Inferior parietal cortex (tissue), 1 donor: Measurements from ENCODE around the gene AARS2.
A peak's percentile ranks its signal among the peaks of the same experiment; 100 is the strongest.

Source experiments
- DNase-seq: peaks from one replicate; pipeline ENCODE4 v3.0.0-alpha.2; 2016; ENCODE audit errors: extremely low spot score

The AARS2 gene

GRCh38 chr6:44275749-44276648 is 37.1 kb downstream of the AARS2 start:
- DNase-seq = no peak

- no peak for DNase-seq
Observed at GRCh38 chr6:44275271-44275748, 37.8 kb downstream of the AARS2 start.

- DNase-seq = no peak
Observed at GRCh38 chr6:44273617-44274016, 39.5 kb downstream of the AARS2 start.

GRCh38 chr6:44272999-44273566 is 40.1 kb downstream of the AARS2 start:
- no peak for DNase-seq

GRCh38 chr6:44272529-44272928 is 40.6 kb downstream of the AARS2 start:
- DNase-seq = no peak

GRCh38 chr6:44271914-44272313 is 41.2 kb downstream of the AARS2 start:
- no peak for DNase-seq

GRCh38 chr6:44271406-44271723 is 41.8 kb downstream of the AARS2 start:
- DNase-seq = no peak

- DNase-seq = no peak
Observed at GRCh38 chr6:44270526-44271405, 42.4 kb downstream of the AARS2 start.

GRCh38 chr6:44269921-44270525 is 43.1 kb downstream of the AARS2 start, which contains the start of gene TMEM151B:
Gene TMEM151B (plus strand): TSS chr6:44270450. CDS start chr6:44270743, 293 bp downstream.
- no peak for DNase-seq

- no peak for DNase-seq
Observed at GRCh38 chr6:44269178-44269920, 43.8 kb downstream of the AARS2 start.

GRCh38 chr6:44268095-44268628 is 45.0 kb downstream of the AARS2 start:
- DNase-seq = peak; percentile 76

GRCh38 chr6:44267252-44267651 is 45.9 kb downstream of the AARS2 start:
- no peak for DNase-seq

GRCh38 chr6:44266347-44266746 is 46.8 kb downstream of the AARS2 start:
- DNase-seq = no peak

GRCh38 chr6:44265722-44266233 is 47.4 kb downstream of the AARS2 start:
- DNase-seq = no peak

GRCh38 chr6:44265007-44265721 is 48.0 kb downstream of the AARS2 start, which contains the start of gene NFKBIE:
Gene NFKBIE (minus strand): TSS chr6:44265551. CDS start chr6:44265346, 205 bp downstream.
- DNase-seq = peak; percentile 69

GRCh38 chr6:44264154-44265006 is 48.8 kb downstream of the AARS2 start:
- DNase-seq = no peak

- no peak for DNase-seq
Observed at GRCh38 chr6:44263354-44264100, 49.6 kb downstream of the AARS2 start.
